Ovary (tissue), 9 donors: ENCODE results near the gene BCL7A. TPM values are rescaled to one million over a fixed set of nuclear protein-coding genes. Genes with fewer than 3 reads are reported as not detected.

ENCODE experiments used
- DNase-seq, 5 donors: peaks; one replicate each; pipeline ENCODE4 v3.0.0-alpha.2; 2019 to 2020
- H3K27ac ChIP-seq, 2 donors: fragments of 200-600 bp; one replicate each; pipeline versions ENCODE4 v1.5.1 to v1.8.0; 2019 to 2022
- H3K27me3 ChIP-seq: fragments of 200-600 bp; one replicate; pipeline ENCODE4 v1.8.0; 2022
- H3K36me3 ChIP-seq: fragments of 200-600 bp; sonication (generic); one replicate; pipeline ENCODE4 v1.5.1; 2019
- H3K4me1 ChIP-seq: one replicate; pipeline ENCODE4 v1.8.1; 2013; ENCODE audit warnings: mild to moderate bottlenecking, moderate library complexity; ENCODE audit not compliant: insufficient read depth
- H3K4me3 ChIP-seq: fragments of 200-600 bp; sonication (generic); one replicate; pipeline ENCODE4 v1.5.1; 2017
- H3K9me3 ChIP-seq, 2 donors: fragments of 200-600 bp in 1 of 2; sonication (generic) in 1 of 2; one replicate each; pipeline versions ENCODE4 v1.5.1 to v1.8.1; 2013 to 2019; ENCODE audit warnings: mild to moderate bottlenecking in 1 of 2, moderate library complexity in 1 of 2
- CTCF ChIP-seq, 3 donors: fragments of 450-650 bp in 2 of 3; fragments of 200-600 bp in 1 of 3; IDR thresholded peaks; one replicate each; pipeline versions ENCODE4 v1.5.1 to v1.8.0; 2016 to 2022; ENCODE audit warnings: antibody characterized with exemption in 3 of 3, mild to moderate bottlenecking in 1 of 3
- EP300 ChIP-seq: sonication (generic); formaldehyde crosslinking; IDR thresholded peaks from one replicate; pipeline ENCODE4 v1.6.1; 2017; ENCODE audit warnings: antibody characterized with exemption
- POLR2A ChIP-seq: fragments of 450-650 bp; IDR thresholded peaks from one replicate; pipeline ENCODE4 v1.6.1; 2017; ENCODE audit warnings: antibody characterized with exemption, mild to moderate bottlenecking, moderate library complexity
- WGBS, 3 donors: extraction: QIAGEN DNeasy Blood & Tissue Kit in 1 of 3; methylation state at CpG; one replicate each; pipeline versions ENCODE4 v1.1.5 to v1.1.7; 2013 to 2017; 5-methylcytosine and 5-hydroxymethylcytosine counted together
- intact Hi-C, 4 donors: fragments of 100-400 bp; cut with DNase I; formaldehyde crosslinking; loops; one replicate each; pipeline versions ENCODE4 v1.11.0 to v1.15.1; 2022 to 2023
- polyA plus RNA-seq, 2 donors: library from polyadenylated mRNA; stranded (reverse); fragments of 200-250 nt in 1 of 2; fragments of 350-450 nt in 1 of 2; fragmentation: Illumina TruSeq in 1 of 2; extraction: RNeasy Lipid Tissue Mini Kit (QIAGEN cat#74804) in 1 of 2; gene quantifications; one replicate each; pipeline ENCODE4 v1.2.3, GENCODE V29; 2013 to 2014
- total RNA-seq, 7 donors: library from RNA; depleted of rRNA in 2 of 7; stranded (reverse); fragments of >200 nt in 2 of 7; fragmentation: NEBNext Ultra II Directional in 3 of 7; extraction: Animal tissue kit (Norgen Biotek cat#: 25700) in 3 of 7; gene quantifications; one replicate each; pipeline versions ENCODE4 v1.1.0 to v1.2.4, GENCODE V29; 2016 to 2023
- donor health status: DM: no; HTN: no; CAD: no; lungs with moderate emphysema.
- donor health status: DM: no; HTN: no; CAD: no.
- donor health status: Bipolar disorder and iron deficiency.
- donor health status: DM: yes; HTN: yes; CAD: no.
- donor health status: DM: no; HTN: no; CAD: no.
- donor health status: DM: yes; HTN: yes; CAD: no.

Gene BCL7A
- total and polyA plus RNA-seq, 9 donors = 4.4 to 9.1 (median 6.4) TPM

- no peaks in the 10 kb centered on the region for H3K9me3 ChIP-seq
- no peaks in the 10 kb centered on the region for H3K27me3 ChIP-seq
- intact Hi-C loops = no loop called here
- no peak overlapping the region for H3K4me3 ChIP-seq
- no peak for TF ChIP-seq CTCF (IDR thresholded peaks at IDR 0.05)
- no peak for TF ChIP-seq POLR2A
- no peak for TF ChIP-seq EP300
- H3K27ac ChIP-seq = no peak overlapping the region
- peaks cover 50% of the 10 kb centered on the region for H3K4me1 ChIP-seq
- no peaks in the 10 kb centered on the region for H3K36me3 ChIP-seq
- DNase-seq = no peak
- 65 to 79% (median 65%) methylated on average over 2 of the region's 2 CpGs for WGBS, 3 donors
Observed at GRCh38 chr12:122089077-122089476, 67.4 kb downstream of the BCL7A start.

GRCh38 chr12:122090759-122091515 lies 69.3 kb downstream of the BCL7A start:
- 10 to 21% (median 11%) methylated on average over 7 of the region's 7 CpGs for WGBS, 3 donors
- peak in 2 of 5 donors; percentile 58 to 72 for DNase-seq
- Histone ChIP-seq H3K36me3 (no peaks in the 10 kb centered on the region), H3K4me3 (no peak overlapping the region), H3K9me3 (no peaks in the 10 kb centered on the region), H3K4me1 (peaks cover 60% of the 10 kb centered on the region), H3K27ac (peak overlapping the region in 1 of 2 donors; percentile 60), H3K27me3 (no peaks in the 10 kb centered on the region)
- intact Hi-C loops = no loop called here
- no peak for TF ChIP-seq CTCF (IDR thresholded peaks at IDR 0.05)
- no peak for TF ChIP-seq EP300
- TF ChIP-seq POLR2A = no peak

GRCh38 chr12:122093098-122093883 lies 71.6 kb downstream of the BCL7A start:
- TF ChIP-seq POLR2A = no peak
- no peak for TF ChIP-seq EP300
- no peak for TF ChIP-seq CTCF (IDR thresholded peaks at IDR 0.05)
- intact Hi-C loops = no loop called here
- H3K9me3 ChIP-seq = no peaks in the 10 kb centered on the region
- no peak overlapping the region for H3K27ac ChIP-seq
- H3K4me1 ChIP-seq = peaks cover 64% of the 10 kb centered on the region
- WGBS, 3 donors = 87 to 94% (median 87%) methylated on average over 9 of the region's 9 CpGs
- H3K27me3 ChIP-seq = no peaks in the 10 kb centered on the region
- no peaks in the 10 kb centered on the region for H3K36me3 ChIP-seq
- DNase-seq = no peak
- no peak overlapping the region for H3K4me3 ChIP-seq

- WGBS, 3 donors = 94 to 98% (median 98%) methylated on average over 5 of the region's 5 CpGs
- H3K27me3 ChIP-seq = no peaks in the 10 kb centered on the region
- H3K9me3 ChIP-seq = no peaks in the 10 kb centered on the region
- peaks cover 71% of the 10 kb centered on the region for H3K4me1 ChIP-seq
- no peaks in the 10 kb centered on the region for H3K36me3 ChIP-seq
- no peak overlapping the region for H3K27ac ChIP-seq
- H3K4me3 ChIP-seq = no peak overlapping the region
- TF ChIP-seq POLR2A (no peak), CTCF (IDR thresholded peaks at IDR 0.05) (no peak), EP300 (no peak)
- DNase-seq = no peak
- intact Hi-C loops = no loop called here
Observed at GRCh38 chr12:122094137-122094734, 72.6 kb downstream of the BCL7A start.
